ENCODE data around the gene PIGH.

PIGH gene

GRCh38 chr14:67573228-67574010, 26.6 kb downstream of the PIGH start:
- no peak for DNase-seq

GRCh38 chr14:67572608-67573007, 27.5 kb downstream of the PIGH start:
- DNase-seq = no peak

- DNase-seq = no peak
These were observed 28.1 kb downstream of the PIGH start for GRCh38 chr14:67571991-67572323.

GRCh38 chr14:67571275-67571990, 28.6 kb downstream of the PIGH start:
- peak; percentile 34 to 55 for DNase-seq

GRCh38 chr14:67570453-67570852, 29.6 kb downstream of the PIGH start:
- DNase-seq = no peak

- no peak for DNase-seq
These were observed 30.3 kb downstream of the PIGH start for GRCh38 chr14:67569651-67570290.

- no peak for DNase-seq
These were observed 30.9 kb downstream of the PIGH start for GRCh38 chr14:67569011-67569650.

GRCh38 chr14:67567654-67568053, 32.4 kb downstream of the PIGH start:
- no peak for DNase-seq

- no peak for DNase-seq
These were observed 33.2 kb downstream of the PIGH start for GRCh38 chr14:67566908-67567307.

GRCh38 chr14:67564236-67564635, 35.8 kb downstream of the PIGH start:
- DNase-seq = no peak

GRCh38 chr14:67562776-67563150, 37.3 kb downstream of the PIGH start:
- no peak for DNase-seq

GRCh38 chr14:67562025-67562775, 37.9 kb downstream of the PIGH start:
- no peak for DNase-seq

GRCh38 chr14:67559639-67560038, 40.4 kb downstream of the PIGH start:
- DNase-seq = no peak

GRCh38 chr14:67557656-67558055, 42.4 kb downstream of the PIGH start:
- no peak for DNase-seq

GRCh38 chr14:67557118-67557517, 43.0 kb downstream of the PIGH start:
- no peak for DNase-seq

GRCh38 chr14:67556671-67557070, 43.4 kb downstream of the PIGH start:
- DNase-seq = no peak

GRCh38 chr14:67555518-67556090, 44.5 kb downstream of the PIGH start:
- DNase-seq = no peak

- no peak for DNase-seq
These were observed 45.7 kb downstream of the PIGH start for GRCh38 chr14:67554341-67554740.

GRCh38 chr14:67553547-67553946, 46.5 kb downstream of the PIGH start:
- DNase-seq = no peak

- no peak for DNase-seq
These were observed 48.1 kb downstream of the PIGH start for GRCh38 chr14:67551940-67552339.

- DNase-seq = no peak
These were observed 48.9 kb downstream of the PIGH start for GRCh38 chr14:67551123-67551522.

- no peak for DNase-seq
These were observed 50.3 kb downstream of the PIGH start for GRCh38 chr14:67549734-67550133.

Data from SHP77 (cell line).